IMR-90 (cell line): ENCODE data around the gene EMID1. TPM values are rescaled to one million over a fixed set of nuclear protein-coding genes. Genes with fewer than 3 reads are reported as not detected.

Experiments used
- ATAC-seq: fragments of 200-7000 bp; cut with Tn5 transposase; 2 replicates; pipeline ENCODE4 v1.9.1; 2020; ENCODE audit warnings: low read depth, mild to moderate bottlenecking, moderate library complexity
- BruUV-seq: library from RNA; stranded (reverse); fragments of 400-500 nt; replicated peaks from 2 replicates; lab custom pipeline; 2021; lab: Mats Ljungman, UMichigan
- CTCF ChIA-PET: fragments of 300-600 bp; formaldehyde crosslinking; extraction: SDS; loops from one replicate; lab custom pipeline; 2021; ENCODE audit warnings: antibody characterized with exemption; lab: Yijun Ruan, JAX
- POLR2A ChIA-PET: fragments of 300-600 bp; sonication (Branson Sonifier 250); formaldehyde crosslinking; loops from one replicate; lab custom pipeline; 2022; ENCODE audit warnings: antibody characterized with exemption; ENCODE audit not compliant: unreplicated experiment; lab: Charles Lee
- DNase-seq: peaks from one replicate; pipeline ENCODE4 v3.0.0; 2013
- H2AFZ ChIP-seq: replicated peaks from 2 replicates; pipeline ENCODE3; 2013; ENCODE audit warnings: low read length, mild to moderate bottlenecking; ENCODE audit not compliant: poor library complexity
- H2AK5ac ChIP-seq: 2 replicates; pipeline ENCODE4 v1.6.1; 2013; ENCODE audit warnings: low read depth, low read length, inconsistent platforms
- H2AK9ac ChIP-seq: replicated peaks from 2 replicates; pipeline ENCODE3; 2013; ENCODE audit warnings: mild to moderate bottlenecking, low read depth, low read length, moderate library complexity; ENCODE audit not compliant: poor library complexity
- H2BK120ac ChIP-seq: 2 replicates; pipeline ENCODE4 v1.6.1; 2013; ENCODE audit warnings: low read depth, low read length, inconsistent platforms
- H2BK15ac ChIP-seq: 3 replicates; pipeline ENCODE4 v1.6.1; 2013; ENCODE audit warnings: low read depth, low read length, inconsistent platforms
- H2BK20ac ChIP-seq: 2 replicates; pipeline ENCODE4 v1.6.1; 2013; ENCODE audit warnings: low read depth, mild to moderate bottlenecking, inconsistent platforms, low read length, moderate library complexity
- H2BK5ac ChIP-seq: 2 replicates; pipeline ENCODE4 v1.6.1; 2013; ENCODE audit warnings: mild to moderate bottlenecking, low read depth, low read length, inconsistent platforms; ENCODE audit not compliant: poor library complexity, severe bottlenecking
- H3K14ac ChIP-seq: replicated peaks from 2 replicates; pipeline ENCODE4 v1.6.1; 2013; ENCODE audit warnings: low read depth, low read length, inconsistent platforms
- H3K18ac ChIP-seq: 2 replicates; pipeline ENCODE4 v1.6.1; 2013; ENCODE audit warnings: low read depth, low read length, control low read depth
- H3K23ac ChIP-seq: 2 replicates; pipeline ENCODE4 v1.6.1; 2013; ENCODE audit warnings: low read depth, low read length, inconsistent platforms
- H3K27ac ChIP-seq: 2 replicates; pipeline ENCODE4 v1.5.1; 2013; ENCODE audit warnings: mild to moderate bottlenecking, control low read depth, low read length; ENCODE audit not compliant: insufficient read depth
- H3K27me3 ChIP-seq: 2 replicates; pipeline ENCODE4 v1.6.1; 2013; ENCODE audit warnings: low read length; ENCODE audit not compliant: control insufficient read depth, insufficient read depth
- H3K36me3 ChIP-seq: 2 replicates; pipeline ENCODE4 v1.6.1; 2013; ENCODE audit warnings: low read length, mixed read lengths; ENCODE audit not compliant: control insufficient read depth, insufficient read depth
- H3K4ac ChIP-seq: 2 replicates; pipeline ENCODE4 v1.6.1; 2013; ENCODE audit warnings: low read depth, low read length, inconsistent platforms
- H3K4me1 ChIP-seq: 2 replicates; pipeline ENCODE4 v1.6.1; 2013; ENCODE audit warnings: low read length, mixed read lengths; ENCODE audit not compliant: control insufficient read depth, insufficient read depth
- H3K4me2 ChIP-seq: 2 replicates; pipeline ENCODE4 v1.6.1; 2013; ENCODE audit warnings: low read depth, mild to moderate bottlenecking, control low read depth, low read length, moderate library complexity
- H3K4me3 ChIP-seq: 2 replicates; pipeline ENCODE4 v1.5.1; 2013; ENCODE audit warnings: low read depth, mild to moderate bottlenecking, control low read depth, low read length, moderate library complexity; ENCODE audit not compliant: insufficient read depth
- H3K56ac ChIP-seq: 2 replicates; pipeline ENCODE4 v1.6.1; 2013; ENCODE audit warnings: low read length, inconsistent platforms; ENCODE audit not compliant: insufficient read depth; ENCODE audit errors: extremely low read depth
- H3K79me1 ChIP-seq, 2 experiments: 2 replicates each; pipeline ENCODE4 v1.6.1; 2013; ENCODE audit warnings: low read length in 2 of 2, inconsistent platforms in 1 of 2, low read depth in 1 of 2
- H3K9ac ChIP-seq: 2 replicates; pipeline ENCODE4 v1.6.1; 2013; ENCODE audit warnings: low read depth, low read length, control low read depth
- H3K9me1 ChIP-seq: 2 replicates; pipeline ENCODE4 v1.6.1; 2013; ENCODE audit warnings: low read length, inconsistent platforms; ENCODE audit not compliant: insufficient read depth
- H3K9me3 ChIP-seq: 2 replicates; pipeline ENCODE4 v1.6.1; 2013; ENCODE audit warnings: low read length; ENCODE audit not compliant: control insufficient read depth, insufficient read depth
- H4K20me1 ChIP-seq: 2 replicates; pipeline ENCODE4 v1.6.1; 2013; ENCODE audit warnings: low read length, inconsistent platforms; ENCODE audit not compliant: insufficient read depth
- H4K5ac ChIP-seq: 2 replicates; pipeline ENCODE4 v1.6.1; 2013; ENCODE audit warnings: mild to moderate bottlenecking, low read depth, low read length, control low read depth
- H4K8ac ChIP-seq, 2 experiments: 2 replicates each; pipeline ENCODE4 v1.6.1; 2013; ENCODE audit warnings: low read depth in 2 of 2, low read length in 2 of 2, control low read depth in 1 of 2, inconsistent platforms in 1 of 2
- H4K91ac ChIP-seq: 2 replicates; pipeline ENCODE4 v1.6.1; 2013; ENCODE audit warnings: low read depth, low read length, inconsistent platforms; ENCODE audit not compliant: insufficient read depth
- BHLHE40 ChIP-seq: fragments of 150-350 bp; IDR thresholded peaks from 2 replicates; pipeline ENCODE4 v1.6.1; 2016; ENCODE audit warnings: mild to moderate bottlenecking, low read depth, low read length
- CEBPB ChIP-seq: IDR thresholded peaks from 2 replicates; pipeline ENCODE4 v1.6.1; 2012; ENCODE audit warnings: low read depth, low read length, improper control_type of control experiment
- CHD1 ChIP-seq: IDR thresholded peaks from 2 replicates; pipeline ENCODE4 v1.6.1; 2012; ENCODE audit warnings: low read depth, low read length, improper control_type of control experiment
- FOS ChIP-seq: fragments of 150-350 bp; IDR thresholded peaks from 2 replicates; pipeline ENCODE4 v1.6.1; 2016; ENCODE audit warnings: low read depth, low read length
- MXI1 ChIP-seq: IDR thresholded peaks from 2 replicates; pipeline ENCODE4 v1.6.1; 2012; ENCODE audit warnings: low read depth, mild to moderate bottlenecking, low read length, moderate library complexity, borderline replicate concordance
- SMC3 ChIP-seq: fragments of 150-350 bp; IDR thresholded peaks from 2 replicates; pipeline ENCODE4 v1.6.1; 2016; ENCODE audit warnings: low read depth, mild to moderate bottlenecking, antibody characterized with exemption, low read length, moderate library complexity
- WGBS, 2 experiments: methylation state at CpG; one replicate each; pipeline versions ENCODE4 v1.1.5 to v1.1.7; 2013; ENCODE audit warnings: missing lambda C conversion rate in 2 of 2; ENCODE audit not compliant: insufficient read length in 1 of 2; ENCODE audit errors: extremely low coverage in 2 of 2; 5-methylcytosine and 5-hydroxymethylcytosine counted together
- dilution Hi-C: fragments of 300-500 bp; cut with HindIII; formaldehyde crosslinking; loops from one replicate; pipeline ENCODE4 v1.14.3; 2018; ENCODE audit warnings: low sequenced_read_pairs; ENCODE audit not compliant: unreplicated experiment
- in situ Hi-C: fragments of 300-500 bp; cut with MboI; formaldehyde crosslinking; loops from 3 replicates; pipeline ENCODE4 v1.14.3; 2019; ENCODE audit warnings: low sequenced_read_pairs, inconsistent platforms, mixed read lengths
- intact Hi-C: fragments of 100-400 bp; cut with micrococcal nuclease; formaldehyde crosslinking; loops from 2 replicates; pipeline ENCODE4 v1.10.0; 2022
- polyA plus RNA-seq, 3 experiments: library from polyadenylated mRNA; depleted of rRNA; stranded (reverse); fragments of >200 nt; gene quantifications; 2 replicates each; pipeline ENCODE4 v1.2.3, GENCODE V29; 2012; ENCODE audit warnings: low replicate concordance in 1 of 3
- total RNA-seq: library from RNA; depleted of rRNA; stranded (reverse); fragments of >200 nt; gene quantifications from 2 replicates; pipeline ENCODE4 v1.2.3, GENCODE V29; 2012
- TF ChIP-seq, protein P1 (sequence below): fragments of 150-350 bp; IDR thresholded peaks from 2 replicates; pipeline ENCODE4 v1.6.1; 2017; ENCODE audit warnings: mild to moderate bottlenecking, antibody characterized with exemption, low read length, low read depth
- TF ChIP-seq, protein P2 (sequence below): conservative IDR thresholded peaks from 2 replicates; pipeline ENCODE4 v1.5.1; 2012; ENCODE audit warnings: mild to moderate bottlenecking, low read depth, low read length, improper control_type of control experiment

EMID1 gene
- total and polyA plus RNA-seq, 2 of the 4 experiments (the other 2 are of a cell fraction): 0.54 to 1.3 TPM

DNA sequence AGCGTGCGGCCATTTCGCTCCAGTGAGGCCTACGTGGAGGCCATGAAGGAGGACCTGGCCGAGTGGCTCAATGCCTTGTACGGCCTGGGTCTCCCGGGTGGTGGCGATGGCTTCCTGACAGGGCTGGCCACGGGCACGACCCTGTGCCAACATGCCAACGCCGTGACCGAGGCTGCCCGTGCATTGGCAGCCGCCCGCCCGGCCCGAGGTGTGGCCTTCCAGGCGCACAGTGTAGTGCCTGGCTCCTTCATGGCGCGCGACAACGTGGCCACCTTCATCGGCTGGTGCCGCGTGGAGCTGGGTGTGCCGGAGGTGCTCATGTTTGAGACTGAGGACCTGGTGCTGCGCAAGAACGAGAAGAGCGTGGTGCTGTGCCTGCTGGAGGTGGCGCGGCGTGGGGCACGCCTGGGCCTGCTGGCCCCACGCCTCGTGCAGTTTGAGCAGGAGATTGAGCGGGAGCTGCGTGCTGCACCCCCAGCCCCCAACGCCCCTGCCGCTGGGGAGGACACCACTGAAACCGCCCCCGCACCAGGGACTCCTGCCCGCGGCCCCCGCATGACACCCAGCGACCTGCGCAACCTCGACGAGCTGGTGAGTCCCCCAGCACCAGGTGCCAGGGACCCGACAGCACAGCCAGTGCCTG is 102.6 kb downstream of the EMID1 start:
- H2BK15ac ChIP-seq: no peak overlapping the region
- no peak overlapping the region for H3K27ac ChIP-seq
- H4K91ac ChIP-seq: no peak overlapping the region
- 0 out of 2 replicates have a peak overlapping the region, but pooled peaks have one; percentile 74 for H3K4ac ChIP-seq
- H3K9me3 ChIP-seq: no peaks in the 10 kb centered on the region
- peaks cover 8 to 42% of the 10 kb centered on the region in 2 experiments; a peak in 3 of 4 replicates for H3K79me1 ChIP-seq
- dilution Hi-C loops (no loop called here), intact Hi-C loops (no loop called here), in situ Hi-C loops (no loop called here)
- no peak overlapping the region for H3K9ac ChIP-seq
- H3K27me3 ChIP-seq: peaks cover 2% of the 10 kb centered on the region; the same call in 1 of the 2 replicates
- 86% methylated on average over 29 of the region's 50 CpGs; no CpG with 5 or more reads in 1 of the 2 experiments for WGBS, 2 experiments
- ChIA-PET CTCF (no interaction called here), POLR2A (no interaction called here)
- H3K4me2 ChIP-seq: no peak overlapping the region; the same call in 1 of the 2 replicates
- TF ChIP-seq, protein P1, sequence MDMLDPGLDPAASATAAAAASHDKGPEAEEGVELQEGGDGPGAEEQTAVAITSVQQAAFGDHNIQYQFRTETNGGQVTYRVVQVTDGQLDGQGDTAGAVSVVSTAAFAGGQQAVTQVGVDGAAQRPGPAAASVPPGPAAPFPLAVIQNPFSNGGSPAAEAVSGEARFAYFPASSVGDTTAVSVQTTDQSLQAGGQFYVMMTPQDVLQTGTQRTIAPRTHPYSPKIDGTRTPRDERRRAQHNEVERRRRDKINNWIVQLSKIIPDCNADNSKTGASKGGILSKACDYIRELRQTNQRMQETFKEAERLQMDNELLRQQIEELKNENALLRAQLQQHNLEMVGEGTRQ: no peak
- TF ChIP-seq FOS: no peak
- TF ChIP-seq, protein P2, sequence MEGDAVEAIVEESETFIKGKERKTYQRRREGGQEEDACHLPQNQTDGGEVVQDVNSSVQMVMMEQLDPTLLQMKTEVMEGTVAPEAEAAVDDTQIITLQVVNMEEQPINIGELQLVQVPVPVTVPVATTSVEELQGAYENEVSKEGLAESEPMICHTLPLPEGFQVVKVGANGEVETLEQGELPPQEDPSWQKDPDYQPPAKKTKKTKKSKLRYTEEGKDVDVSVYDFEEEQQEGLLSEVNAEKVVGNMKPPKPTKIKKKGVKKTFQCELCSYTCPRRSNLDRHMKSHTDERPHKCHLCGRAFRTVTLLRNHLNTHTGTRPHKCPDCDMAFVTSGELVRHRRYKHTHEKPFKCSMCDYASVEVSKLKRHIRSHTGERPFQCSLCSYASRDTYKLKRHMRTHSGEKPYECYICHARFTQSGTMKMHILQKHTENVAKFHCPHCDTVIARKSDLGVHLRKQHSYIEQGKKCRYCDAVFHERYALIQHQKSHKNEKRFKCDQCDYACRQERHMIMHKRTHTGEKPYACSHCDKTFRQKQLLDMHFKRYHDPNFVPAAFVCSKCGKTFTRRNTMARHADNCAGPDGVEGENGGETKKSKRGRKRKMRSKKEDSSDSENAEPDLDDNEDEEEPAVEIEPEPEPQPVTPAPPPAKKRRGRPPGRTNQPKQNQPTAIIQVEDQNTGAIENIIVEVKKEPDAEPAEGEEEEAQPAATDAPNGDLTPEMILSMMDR: no peak
- no peak for TF ChIP-seq CEBPB
- no peak for TF ChIP-seq BHLHE40
- no peak for TF ChIP-seq SMC3
- no peak for TF ChIP-seq CHD1
- TF ChIP-seq MXI1: no peak
- no peak for ATAC-seq
- no peak overlapping the region for H2BK20ac ChIP-seq
- no peak overlapping the region for H3K14ac ChIP-seq
- H2AK9ac ChIP-seq: peak overlapping the region; percentile 37
- no peak for DNase-seq
- H4K8ac ChIP-seq: no peak overlapping the region
- H4K20me1 ChIP-seq: peaks cover 25% of the 10 kb centered on the region
- H3K56ac ChIP-seq: no peak overlapping the region
- no TSS peak for BruUV-seq
- H2BK5ac ChIP-seq: no peak overlapping the region
- no peak overlapping the region for H4K5ac ChIP-seq
- H3K18ac ChIP-seq: no peak overlapping the region
- H2BK120ac ChIP-seq: no peak overlapping the region
- H2AK5ac ChIP-seq: peak overlapping the region; percentile 52; the same call in 1 of the 2 replicates
- no peak overlapping the region for H3K4me3 ChIP-seq
- H3K23ac ChIP-seq: no peak overlapping the region
- no peak overlapping the region for H2AFZ ChIP-seq
- peaks cover 17% of the 10 kb centered on the region for H3K4me1 ChIP-seq
- H3K9me1 ChIP-seq: peaks cover 5% of the 10 kb centered on the region; the same call in 1 of the 2 replicates
- peaks cover 2% of the 10 kb centered on the region; the same call in 1 of the 2 replicates for H3K36me3 ChIP-seq
